ENCODE measurements around the gene DDX43. TPM values are rescaled to one million over a fixed set of nuclear protein-coding genes. Genes with fewer than 3 reads are reported as not detected.

Gene DDX43
- polyA plus RNA-seq, 3 donors = 0.37 to 1.3 (median 0.62) TPM

DNA sequence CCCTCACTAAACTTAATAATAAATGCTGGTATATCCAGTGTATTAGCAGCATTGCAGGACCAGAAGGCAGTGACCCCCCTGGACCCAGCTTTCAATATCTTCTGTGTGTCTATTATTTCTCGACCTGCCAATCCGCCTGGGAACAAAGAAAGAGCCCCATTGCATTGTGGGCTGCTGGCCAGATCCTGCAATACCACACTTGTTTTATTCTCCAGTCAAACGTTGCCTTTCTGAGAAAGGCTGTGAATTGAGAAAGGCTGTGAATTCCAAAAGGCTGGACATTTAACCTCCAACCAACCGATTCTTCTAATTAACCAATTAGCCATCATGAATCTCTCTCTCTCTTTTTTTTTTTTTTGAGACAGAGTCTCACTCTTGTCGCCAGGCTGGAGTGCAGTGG, 65.4 kb downstream of the DDX43 start:
- no peak for DNase-seq (ENCODE audit: extremely low read depth in 1 of 11, low read depth in 9 of 11, low spot score in 4 of 11)

GRCh38 chr6:73461537-73462350, 67.1 kb downstream of the DDX43 start, which contains the start of gene MTO1:
Gene MTO1, plus strand, starts transcription at chr6:73461737. Its CDS starts 118 bp downstream, at chr6:73461855.
- peak; percentile 66 to 88 (median 80) for DNase-seq (ENCODE audit: extremely low read depth in 1 of 11, low read depth in 9 of 11, low spot score in 4 of 11)

Other genes starting within 250 kb of the DDX43 start
- gene KHDC1L, start 169.3 kb upstream of the DDX43 start, polyA plus RNA-seq (ENCODE audit: insufficient read length in 3 of 3) = 1 to 10 TPM in 1 of 3 donors, under 1 TPM in 1, not detected in 1; 0.17 to 1.0 TPM
- 1 to 10 TPM; 6.2 to 9.1 (median 7.9) TPM for gene KHDC1, start 131.6 kb upstream of the DDX43 start, polyA plus RNA-seq (ENCODE audit: insufficient read length in 3 of 3)
- not detected for gene DPPA5, start 40.6 kb upstream of the DDX43 start, polyA plus RNA-seq (ENCODE audit: insufficient read length in 3 of 3)
- under 1 TPM in 1 of 3 donors, not detected in 2; 0.20 TPM for gene KHDC3L, start 32.2 kb upstream of the DDX43 start, polyA plus RNA-seq (ENCODE audit: insufficient read length in 3 of 3)
- gene OOEP, start 24.9 kb upstream of the DDX43 start, polyA plus RNA-seq (ENCODE audit: insufficient read length in 3 of 3) = under 1 TPM in 2 of 3 donors, not detected in 1; 0.38 to 0.40 TPM
- gene CGAS, start 57.5 kb downstream of the DDX43 start, polyA plus RNA-seq (ENCODE audit: insufficient read length in 3 of 3) = 1 to 10 TPM; 2.9 to 3.2 (median 3.1) TPM
- gene MTO1, start 66.9 kb downstream of the DDX43 start, polyA plus RNA-seq (ENCODE audit: insufficient read length in 3 of 3) = 10 to 100 TPM; 27.4 to 34.7 (median 30.3) TPM
- over 10,000 TPM; 18,648 to 21,809 (median 18,824) TPM for gene EEF1A1, start 126.2 kb downstream of the DDX43 start, polyA plus RNA-seq (ENCODE audit: insufficient read length in 3 of 3)

Measured in renal cortex interstitium (tissue), 11 donors.